ENCODE results near the gene COPE.
"Not testable (repeated sequence)": the region's sequence is repeated elsewhere in the genome, so short reads cannot be mapped to it uniquely, and the experiment has no call there.

The COPE gene

DNA sequence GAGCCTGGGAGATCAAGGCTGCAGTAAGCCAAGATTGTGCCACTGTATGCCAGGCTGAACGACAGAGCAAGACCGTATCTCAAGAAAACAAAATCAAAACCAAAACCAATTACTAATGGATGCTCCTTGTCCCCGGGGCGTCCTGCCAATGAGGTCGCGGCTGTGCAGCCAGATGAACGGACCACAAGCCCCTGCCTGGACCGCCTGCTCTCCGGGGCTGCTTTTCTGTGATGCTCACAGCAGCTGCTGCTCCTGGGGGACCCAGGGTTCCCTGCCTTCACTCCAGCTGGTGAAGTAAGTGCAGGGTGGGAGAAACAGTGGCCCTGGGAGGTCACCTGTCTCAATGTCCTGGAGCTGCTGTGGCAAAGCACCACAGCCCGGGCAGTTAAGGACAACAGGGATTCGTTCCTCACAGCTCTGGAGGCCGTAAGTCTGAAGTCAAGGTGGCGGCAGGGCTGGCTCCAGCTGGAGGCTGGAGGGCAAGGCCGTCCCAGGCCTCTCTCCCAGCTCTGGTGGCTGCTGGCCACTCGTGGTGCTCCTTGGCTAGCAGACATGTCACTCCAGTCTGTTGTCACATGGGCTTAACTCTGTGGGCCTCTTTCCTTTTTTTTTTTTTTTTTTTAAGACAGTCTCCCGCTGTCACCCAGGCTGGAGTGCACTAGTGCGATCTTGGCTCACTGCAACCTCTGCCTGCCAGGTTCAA is 10.1 kb downstream of the COPE start:
- no peak for DNase-seq

- DNase-seq = no peak
Observed at GRCh38 chr19:18906605-18907519, 12.3 kb downstream of the COPE start.

DNA sequence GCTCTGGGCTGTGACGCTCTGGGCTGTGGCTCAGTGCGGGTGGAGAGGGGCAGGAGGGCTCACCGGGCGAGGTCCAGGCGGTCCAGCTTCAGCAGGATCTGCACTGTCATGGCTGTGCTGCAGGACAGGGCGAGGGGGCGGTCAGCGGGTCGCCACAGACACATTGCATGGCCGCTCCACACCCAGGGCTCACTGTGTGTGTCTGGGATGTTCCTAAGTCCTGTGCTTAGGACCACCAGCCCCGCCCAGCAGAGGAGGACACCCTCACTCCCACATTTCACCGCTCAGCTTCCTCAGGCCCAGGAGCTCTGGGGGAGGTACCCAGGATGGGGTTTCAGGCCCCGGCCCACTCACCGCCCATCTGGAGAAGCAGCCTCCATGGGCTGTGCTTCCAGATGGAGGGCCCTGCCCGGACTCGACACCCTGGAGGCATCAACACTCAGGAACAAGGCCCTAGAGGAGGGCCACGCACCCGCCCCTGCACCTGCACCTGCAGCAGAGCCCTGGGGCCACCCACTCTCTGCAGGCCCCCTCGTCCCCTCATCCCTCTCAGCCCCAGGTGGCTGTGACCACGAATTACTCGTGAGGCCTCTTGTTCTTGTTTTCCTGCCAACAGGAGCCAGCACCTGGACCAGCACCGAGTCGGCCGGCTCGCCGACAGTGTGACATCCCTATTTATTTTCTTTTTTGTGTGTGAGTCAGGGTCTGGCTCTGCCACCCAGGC is 13.5 kb downstream of the COPE start:
- no peak for DNase-seq

DNA sequence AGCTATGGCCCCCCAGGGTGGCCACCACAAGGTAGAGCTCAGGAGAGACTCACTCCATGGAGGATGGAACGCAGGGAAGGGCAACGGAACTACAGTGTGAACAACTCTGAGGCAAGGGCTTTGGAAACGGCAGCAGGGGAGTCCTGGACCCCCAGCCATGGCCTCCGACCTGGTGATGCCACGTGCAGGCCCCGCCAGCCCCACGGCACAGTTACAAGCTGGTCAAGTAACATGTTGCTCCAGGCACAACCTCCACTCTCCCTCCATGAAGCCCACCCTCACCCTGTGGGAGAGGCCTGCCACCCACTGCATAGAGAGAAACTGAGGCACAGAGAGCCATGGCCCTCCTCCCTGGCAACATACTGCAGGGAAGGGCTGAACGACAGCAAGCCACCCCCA is 14.1 kb downstream of the COPE start:
- DNase-seq = no peak

DNA sequence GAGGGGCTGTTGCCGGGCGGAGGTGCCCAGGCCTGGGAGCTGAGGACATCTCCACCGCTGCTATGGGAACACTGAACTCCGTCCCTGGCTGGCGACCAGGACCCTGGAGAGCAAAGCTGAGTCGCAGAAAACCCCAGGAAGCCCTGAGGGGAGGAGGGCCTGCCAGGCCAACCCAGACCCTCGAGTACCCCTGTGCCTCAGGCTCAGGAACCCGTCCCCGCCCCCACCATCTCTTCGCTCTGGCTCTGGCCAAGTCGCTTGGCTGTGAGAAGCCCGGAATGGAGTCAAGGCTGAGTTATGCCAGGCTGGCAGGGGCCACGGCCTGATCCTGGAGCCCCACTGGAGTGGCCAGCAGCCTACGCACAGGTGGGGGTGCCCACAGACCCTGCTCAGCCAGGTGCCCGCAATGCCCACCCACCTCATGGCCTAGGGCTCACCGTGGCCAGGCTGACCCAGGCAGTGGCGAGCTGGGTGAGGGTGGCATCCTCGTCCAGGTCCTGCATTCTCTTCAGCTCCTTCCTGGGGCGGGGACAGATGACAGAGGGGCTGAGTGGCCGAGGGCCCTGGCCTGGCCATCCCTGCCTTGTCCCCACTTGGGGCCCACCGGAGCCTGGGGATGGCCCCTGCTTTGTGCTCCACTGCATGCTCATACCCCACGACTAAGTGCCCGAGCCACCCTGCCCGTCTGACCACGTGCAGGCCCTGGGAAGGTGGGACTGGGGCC is 14.7 kb downstream of the COPE start:
- no peak for DNase-seq

GRCh38 chr19:18903156-18904037 is 15.8 kb downstream of the COPE start:
- no peak for DNase-seq

DNA sequence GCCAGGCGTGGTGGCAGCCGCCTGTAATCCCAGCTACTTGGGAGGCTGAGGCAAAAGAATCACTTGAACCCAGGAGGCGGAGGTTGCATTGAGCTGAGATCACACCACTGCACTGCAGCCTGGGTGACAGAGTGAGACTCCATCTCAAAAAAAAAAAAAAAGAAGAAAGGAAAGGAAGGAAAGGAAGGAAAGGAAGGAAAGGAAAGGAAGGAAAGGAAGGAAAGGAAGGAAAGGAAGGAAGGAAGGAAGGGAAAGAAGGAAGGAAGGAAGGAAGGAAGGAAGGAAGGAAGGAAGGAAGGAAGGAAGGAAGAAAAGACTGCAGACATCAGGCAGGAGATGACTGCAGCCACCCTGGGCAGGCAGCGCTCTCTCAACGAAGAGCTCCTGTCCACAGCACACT is 16.7 kb downstream of the COPE start:
- not testable (repeated sequence) for DNase-seq

GRCh38 chr19:18901491-18901890 is 17.7 kb downstream of the COPE start:
- DNase-seq = no peak

DNA sequence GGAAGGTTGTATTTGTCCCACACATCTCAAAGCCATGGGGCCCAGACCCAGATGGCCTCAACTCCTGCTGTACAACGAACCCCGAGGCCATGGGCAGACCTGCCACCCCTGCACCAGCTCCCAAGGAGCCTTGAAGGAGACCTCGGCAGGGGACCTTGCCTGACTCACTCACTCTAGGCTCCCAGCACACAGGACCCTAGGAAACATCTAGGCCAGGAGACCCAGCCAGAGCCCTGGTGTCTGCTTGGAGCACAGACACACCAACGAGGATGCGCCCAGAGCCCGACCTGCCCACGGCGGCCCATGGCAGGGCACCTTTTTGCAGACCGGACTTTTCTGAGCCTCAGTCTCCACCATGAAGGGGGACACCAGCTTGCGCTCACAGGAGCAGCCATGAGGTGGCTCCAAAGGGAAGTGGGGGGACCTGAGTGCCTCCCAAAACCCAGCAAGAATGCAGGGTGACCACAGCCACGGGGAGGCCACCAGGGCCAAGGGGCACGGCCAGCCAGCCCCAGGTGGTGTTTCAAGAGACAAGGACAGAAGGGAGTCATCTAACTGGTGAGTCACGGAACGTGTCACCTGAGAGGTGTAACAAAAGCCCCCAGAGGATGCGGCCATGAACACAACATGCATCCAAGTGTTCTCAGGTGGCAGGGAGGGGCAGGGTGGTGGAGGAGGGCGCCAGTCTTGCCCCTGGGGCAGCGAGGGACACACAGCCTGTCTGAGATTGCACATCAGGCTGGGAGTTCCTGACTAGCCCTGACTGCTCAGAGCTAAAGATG is 18.3 kb downstream of the COPE start:
- no peak for DNase-seq

DNA sequence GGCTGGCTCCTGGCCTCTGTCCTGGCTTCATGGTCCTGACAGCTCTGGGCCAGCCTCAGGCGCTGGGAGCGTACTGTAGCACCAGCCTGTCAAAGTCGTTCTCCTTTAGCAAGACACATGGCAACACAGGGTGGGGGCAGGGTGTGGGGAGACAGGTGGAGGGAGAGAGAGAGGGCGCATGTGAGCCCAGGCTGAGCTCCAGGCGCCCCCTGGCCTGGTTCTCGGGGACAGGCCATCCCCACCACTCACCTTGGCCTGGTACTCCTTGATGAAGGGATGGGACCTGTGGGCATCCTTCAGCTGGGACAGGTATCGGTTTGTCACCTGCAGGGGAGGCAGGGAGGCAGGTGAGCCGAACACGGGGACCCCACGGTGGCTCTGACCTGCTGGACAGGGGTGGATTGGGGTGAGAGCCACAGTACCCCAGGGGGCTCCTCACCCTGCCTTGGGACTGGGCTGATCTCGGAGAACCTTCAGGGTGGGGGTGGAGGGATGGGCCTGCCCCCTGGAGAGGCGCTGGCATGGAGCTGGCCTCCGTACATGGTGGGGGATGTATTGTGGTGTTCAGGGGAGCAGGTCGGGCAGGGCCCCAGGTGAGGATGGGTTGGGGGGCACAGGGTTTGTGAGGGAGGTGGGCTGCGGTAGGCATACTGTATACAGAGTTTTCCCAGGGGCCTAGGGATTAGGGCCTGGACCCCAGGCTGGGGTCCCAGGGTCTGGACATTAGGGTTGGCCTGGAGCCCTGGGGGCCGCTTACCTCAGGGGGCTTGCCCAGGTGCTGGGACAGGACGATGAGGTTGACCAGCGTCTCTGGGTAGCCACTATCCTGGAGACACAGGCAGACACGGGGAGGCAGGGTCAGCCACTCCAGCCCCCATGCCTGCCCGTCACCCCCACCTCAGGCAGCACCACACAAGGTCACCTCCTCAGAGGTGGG is 19.3 kb downstream of the COPE start:
- DNase-seq = no peak

DNA sequence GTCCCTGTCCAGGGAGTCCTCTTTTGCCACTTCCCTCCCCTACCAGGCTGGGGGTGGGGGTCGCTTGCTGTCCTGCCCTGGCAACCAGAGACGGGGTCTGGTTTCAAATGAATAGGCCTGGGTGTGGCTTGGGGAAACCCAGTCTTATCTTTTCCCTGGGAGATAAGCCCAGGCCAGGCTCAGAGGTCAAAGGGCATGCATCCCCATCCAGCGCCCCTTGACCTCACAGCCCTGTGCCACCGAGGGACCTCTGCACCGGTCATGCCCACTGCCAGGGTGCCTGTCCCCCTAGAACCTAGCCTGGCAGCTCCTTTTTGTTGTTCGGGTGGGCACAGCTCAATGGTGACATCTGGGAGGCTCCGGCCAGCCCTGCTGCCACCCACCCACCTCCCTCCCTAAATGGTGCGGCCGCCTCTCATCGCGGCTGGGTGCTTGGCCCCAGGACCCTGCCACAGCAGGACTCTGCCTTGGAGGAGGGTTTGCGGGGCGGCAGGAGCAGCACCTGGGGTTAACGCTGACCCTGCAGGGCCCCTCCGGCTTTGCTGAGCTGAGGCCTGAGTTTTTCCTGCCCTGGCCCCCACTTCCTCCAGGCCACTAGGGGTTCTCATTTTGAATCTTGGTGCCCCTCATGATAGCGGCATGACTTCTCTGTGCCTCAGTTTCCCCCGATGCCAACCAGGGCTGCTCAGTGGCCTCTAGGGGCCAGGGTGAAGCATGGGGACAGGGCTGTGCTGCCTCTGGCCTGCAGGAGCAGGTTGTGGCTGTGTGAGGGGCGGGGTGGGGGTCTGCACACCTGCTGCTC is 20.4 kb downstream of the COPE start:
- no peak for DNase-seq

GRCh38 chr19:18898081-18898606 is 21.0 kb downstream of the COPE start:
- DNase-seq = no peak

- DNase-seq = no peak
Observed at GRCh38 chr19:18897094-18898029, 21.8 kb downstream of the COPE start.

GRCh38 chr19:18896421-18896841 is 22.8 kb downstream of the COPE start:
- no peak for DNase-seq

- no peak for DNase-seq
Observed at GRCh38 chr19:18895824-18896341, 23.3 kb downstream of the COPE start, which contains the start of gene CERS1. TSS of gene CERS1 (minus strand) at chr19:18896158. CDS start at chr19:18896072, 86 bp downstream.

GRCh38 chr19:18895038-18895823 is 24.0 kb downstream of the COPE start:
- no peak for DNase-seq

All from T-helper 9 cell (primary cell).